Calu3 (cell line): Measurements from ENCODE around the gene STAB2. TPM values are rescaled to one million over a fixed set of nuclear protein-coding genes. Genes with fewer than 3 reads are reported as not detected.

ENCODE experiments used
- BruUV-seq: library from RNA; stranded (reverse); fragments of 400-500 nt; replicated peaks from 2 replicates; lab custom pipeline; 2021; lab: Mats Ljungman, UMichigan
- CTCF ChIA-PET: fragments of 300-600 bp; sonication (Branson Sonifier 250); formaldehyde crosslinking; loops from one replicate; lab custom pipeline; 2022; ENCODE audit warnings: antibody characterized with exemption; lab: Charles Lee
- DNase-seq: peaks from one replicate; pipeline ENCODE4 v3.0.0; 2022
- H3K27ac Mint-ChIP-seq: one replicate; pipeline ENCODE4 v1.8.0; 2022; ENCODE audit warnings: mixed read lengths; ENCODE audit not compliant: unreplicated experiment
- H3K27me3 Mint-ChIP-seq: one replicate; pipeline ENCODE4 v1.8.0; 2022; ENCODE audit warnings: mixed read lengths; ENCODE audit not compliant: unreplicated experiment
- H3K36me3 Mint-ChIP-seq: one replicate; pipeline ENCODE4 v1.8.0; 2022; ENCODE audit warnings: mild to moderate bottlenecking, moderate library complexity, mixed read lengths; ENCODE audit not compliant: insufficient read depth, unreplicated experiment
- H3K4me1 Mint-ChIP-seq: one replicate; pipeline ENCODE4 v1.8.0; 2022; ENCODE audit warnings: mild to moderate bottlenecking, low read depth, mixed read lengths; ENCODE audit not compliant: unreplicated experiment
- H3K4me3 Mint-ChIP-seq: one replicate; pipeline ENCODE4 v1.8.0; 2022; ENCODE audit warnings: mild to moderate bottlenecking, low read depth, moderate library complexity, mixed read lengths; ENCODE audit not compliant: unreplicated experiment
- H3K9me3 Mint-ChIP-seq: one replicate; pipeline ENCODE4 v1.8.0; 2022; ENCODE audit warnings: low read depth, mixed read lengths; ENCODE audit not compliant: unreplicated experiment
- intact Hi-C: fragments of 100-400 bp; cut with micrococcal nuclease; formaldehyde crosslinking; loops from one replicate; pipeline ENCODE4 v1.10.0; 2022; ENCODE audit not compliant: unreplicated experiment
- total RNA-seq: library from RNA; stranded (reverse); gene quantifications from 2 replicates; pipeline ENCODE4 v1.2.3, GENCODE V29; 2022
- TF ChIP-seq, protein P1 (sequence below): fragments of 200-600 bp; IDR thresholded peaks from one replicate; pipeline ENCODE4 v1.8.0; 2022; ENCODE audit warnings: antibody characterized with exemption; ENCODE audit not compliant: unreplicated experiment

The STAB2 gene
- total RNA-seq, 1 experiment from 2014 or later, result not detected

DNA sequence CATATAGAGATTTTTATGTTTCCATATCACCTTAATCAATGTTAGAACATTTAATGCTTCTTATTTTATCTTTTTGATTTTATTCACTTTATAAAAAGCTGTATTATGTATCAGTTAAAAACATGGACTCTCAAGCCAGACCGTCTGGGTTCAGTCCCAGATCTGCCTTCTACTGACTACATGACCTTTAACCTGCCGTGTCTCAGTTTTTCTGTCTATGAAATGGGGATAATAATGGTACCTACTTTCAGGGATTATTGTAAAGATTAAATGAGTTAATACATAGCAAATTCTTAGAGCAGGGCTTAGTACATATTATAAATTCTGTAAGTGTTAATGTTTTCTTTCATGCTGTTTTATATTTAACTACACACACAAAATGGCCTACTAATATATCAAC lies 50.4 kb downstream of the STAB2 start:
- Mint-ChIP-seq H3K36me3 (no peaks in the 10 kb centered on the region), H3K4me3 (no peak overlapping the region), H3K4me1 (no peaks in the 10 kb centered on the region), H3K9me3 (no peaks in the 10 kb centered on the region), H3K27me3 (no peaks in the 10 kb centered on the region), H3K27ac (no peak overlapping the region)
- CTCF ChIA-PET, result no interaction called here
- DNase-seq, result no peak
- BruUV-seq, result no TSS peak
- intact Hi-C loops, result no loop called here
- TF ChIP-seq, protein P1, sequence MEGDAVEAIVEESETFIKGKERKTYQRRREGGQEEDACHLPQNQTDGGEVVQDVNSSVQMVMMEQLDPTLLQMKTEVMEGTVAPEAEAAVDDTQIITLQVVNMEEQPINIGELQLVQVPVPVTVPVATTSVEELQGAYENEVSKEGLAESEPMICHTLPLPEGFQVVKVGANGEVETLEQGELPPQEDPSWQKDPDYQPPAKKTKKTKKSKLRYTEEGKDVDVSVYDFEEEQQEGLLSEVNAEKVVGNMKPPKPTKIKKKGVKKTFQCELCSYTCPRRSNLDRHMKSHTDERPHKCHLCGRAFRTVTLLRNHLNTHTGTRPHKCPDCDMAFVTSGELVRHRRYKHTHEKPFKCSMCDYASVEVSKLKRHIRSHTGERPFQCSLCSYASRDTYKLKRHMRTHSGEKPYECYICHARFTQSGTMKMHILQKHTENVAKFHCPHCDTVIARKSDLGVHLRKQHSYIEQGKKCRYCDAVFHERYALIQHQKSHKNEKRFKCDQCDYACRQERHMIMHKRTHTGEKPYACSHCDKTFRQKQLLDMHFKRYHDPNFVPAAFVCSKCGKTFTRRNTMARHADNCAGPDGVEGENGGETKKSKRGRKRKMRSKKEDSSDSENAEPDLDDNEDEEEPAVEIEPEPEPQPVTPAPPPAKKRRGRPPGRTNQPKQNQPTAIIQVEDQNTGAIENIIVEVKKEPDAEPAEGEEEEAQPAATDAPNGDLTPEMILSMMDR, result no peak

DNA sequence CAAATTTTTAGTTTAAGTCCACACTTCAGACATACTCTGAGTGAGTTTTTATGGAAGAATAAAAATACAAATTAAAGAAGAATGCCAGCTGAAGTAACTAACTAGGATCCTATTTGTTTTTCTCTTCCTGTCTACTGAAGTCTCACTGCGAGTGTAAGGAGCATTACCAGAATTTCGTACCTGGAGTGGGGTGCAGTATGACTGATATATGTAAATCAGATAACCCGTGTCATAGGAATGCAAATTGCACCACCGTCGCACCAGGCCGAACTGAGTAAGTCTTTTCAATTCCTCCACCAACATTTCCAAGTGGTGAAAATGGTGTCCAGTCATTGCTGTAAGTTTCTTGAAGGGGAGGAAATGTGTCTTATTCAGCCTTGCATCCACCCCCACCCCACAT lies 52.9 kb downstream of the STAB2 start:
- no TSS peak for BruUV-seq
- H3K27me3 Mint-ChIP-seq, result no peaks in the 10 kb centered on the region
- H3K36me3 Mint-ChIP-seq, result no peaks in the 10 kb centered on the region
- H3K9me3 Mint-ChIP-seq, result no peaks in the 10 kb centered on the region
- CTCF ChIA-PET, result interaction anchor here (0.7 kb wide), 1 partner anchor 41 kb away, joined by 4 read pairs; no protein-coding TSS in a partner anchor
- no peak overlapping the region for H3K27ac Mint-ChIP-seq
- H3K4me3 Mint-ChIP-seq, result no peak overlapping the region
- no peak for DNase-seq
- intact Hi-C loops, result no loop called here
- TF ChIP-seq, protein P1, result no peak
- H3K4me1 Mint-ChIP-seq, result no peaks in the 10 kb centered on the region

DNA sequence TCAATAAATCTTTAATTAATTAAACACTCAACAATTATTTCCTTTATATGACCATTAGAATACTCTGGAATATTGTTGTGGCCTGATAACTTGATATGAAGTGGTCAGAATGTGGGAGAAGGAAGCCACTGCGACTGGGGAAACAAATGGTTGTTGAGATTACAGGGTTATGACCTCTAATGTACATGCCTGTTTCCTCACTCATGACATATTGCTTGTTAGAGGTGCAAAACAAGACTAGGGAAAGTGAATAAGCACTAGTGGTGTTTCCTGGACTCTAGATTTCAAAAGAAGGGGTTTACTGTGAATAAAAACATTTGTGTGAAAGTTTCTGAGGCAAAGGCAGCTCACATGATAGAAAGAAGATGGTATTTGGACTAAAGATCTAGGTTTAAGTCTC lies 53.3 kb downstream of the STAB2 start:
- Mint-ChIP-seq H3K27me3 (no peaks in the 10 kb centered on the region), H3K27ac (no peak overlapping the region), H3K9me3 (no peaks in the 10 kb centered on the region), H3K4me3 (no peak overlapping the region), H3K4me1 (no peaks in the 10 kb centered on the region), H3K36me3 (no peaks in the 10 kb centered on the region)
- intact Hi-C loops, result no loop called here
- no peak for DNase-seq
- BruUV-seq, result no TSS peak
- CTCF ChIA-PET, result no interaction called here
- TF ChIP-seq, protein P1, result no peak

DNA sequence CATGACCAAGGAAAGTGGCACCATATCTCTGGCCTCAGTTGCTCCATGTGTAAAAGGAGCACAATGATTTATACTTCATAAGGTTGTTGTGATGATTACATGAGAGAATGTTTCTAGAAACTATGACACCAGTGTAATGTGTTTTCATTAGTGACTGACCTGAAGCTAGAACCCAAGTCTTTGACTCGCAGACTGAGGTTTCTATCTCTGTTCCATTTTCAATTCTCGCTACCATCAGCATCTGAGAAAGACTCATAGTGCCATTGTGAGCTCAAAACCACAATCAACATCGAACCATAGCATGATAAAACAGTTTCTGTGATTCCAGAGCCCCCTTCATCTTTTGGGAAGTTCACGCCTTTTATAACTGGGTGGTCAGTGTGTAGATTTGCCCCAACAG lies 53.8 kb downstream of the STAB2 start:
- Mint-ChIP-seq H3K4me1 (no peaks in the 10 kb centered on the region), H3K9me3 (no peaks in the 10 kb centered on the region), H3K36me3 (no peaks in the 10 kb centered on the region), H3K27me3 (no peaks in the 10 kb centered on the region), H3K27ac (no peak overlapping the region), H3K4me3 (no peak overlapping the region)
- no peak for DNase-seq
- intact Hi-C loops, result no loop called here
- BruUV-seq, result no TSS peak
- CTCF ChIA-PET, result no interaction called here
- TF ChIP-seq, protein P1, result no peak
